ENCODE measurements around the gene CORO2B. TPM values are rescaled to one million over a fixed set of nuclear protein-coding genes. Genes with fewer than 3 reads are reported as not detected.
A peak's percentile ranks its signal among the peaks of the same experiment; 100 is the strongest.

The CORO2B gene
- total and polyA plus RNA-seq, 4 donors = 2.4 to 12.5 (median 4.3) TPM

DNA sequence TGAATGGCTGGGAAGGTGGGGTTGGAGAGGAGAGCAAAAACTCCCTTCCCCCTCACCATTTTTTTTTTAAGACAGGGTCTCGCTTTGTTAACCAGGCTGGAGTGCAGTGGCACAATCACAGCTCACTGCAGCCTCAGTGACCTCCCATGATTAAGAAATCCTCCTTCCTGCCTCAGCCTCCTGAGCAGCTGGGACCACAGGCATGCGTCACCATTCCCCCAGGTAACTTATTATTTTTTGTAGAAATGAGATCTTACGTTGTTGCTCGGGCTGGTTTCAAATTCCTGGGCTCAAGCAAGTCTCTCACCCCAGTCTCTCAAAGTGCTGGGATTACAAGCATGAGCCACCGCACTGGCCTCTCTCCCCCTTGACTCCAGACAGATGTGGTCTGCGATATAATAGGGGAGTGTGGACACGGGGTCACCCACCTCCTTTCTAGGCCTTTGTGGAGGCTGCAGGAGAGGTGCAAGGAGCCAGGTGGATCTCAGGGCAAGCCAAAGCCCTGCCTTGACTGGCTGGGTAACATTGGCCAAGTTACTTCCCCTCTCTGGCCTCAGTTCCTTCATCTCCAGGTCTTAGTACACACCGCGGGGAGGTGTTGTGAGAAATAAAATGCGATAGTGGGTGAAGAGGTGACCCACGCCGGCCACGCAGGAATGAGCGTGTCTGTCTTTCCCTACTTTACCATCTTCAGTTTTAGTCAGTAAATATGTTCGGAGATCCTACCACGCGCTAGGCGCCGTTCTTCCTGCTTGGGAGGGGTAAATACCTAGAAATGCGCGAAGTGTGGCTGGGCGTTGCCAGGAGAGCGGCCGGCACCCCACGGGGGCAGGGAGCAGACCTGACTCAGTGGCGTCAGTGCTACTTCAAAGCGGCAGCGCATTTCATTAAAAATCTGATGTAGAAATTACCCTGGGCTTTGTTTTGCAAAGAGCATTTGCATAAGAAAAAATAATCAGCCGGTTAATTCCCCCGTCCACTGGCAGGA is 20.2 kb upstream of the CORO2B start:
- DNase-seq (peak in 2 of 3 donors; percentile 29 to 47), ATAC-seq (ENCODE audit: insufficient read depth, low FRiP score) (no peak)
- no peak overlapping the region for H3K27ac ChIP-seq (ENCODE audit: low read depth in 1 of 2, low read length in 1 of 2)
- TF ChIP-seq, protein P1, sequence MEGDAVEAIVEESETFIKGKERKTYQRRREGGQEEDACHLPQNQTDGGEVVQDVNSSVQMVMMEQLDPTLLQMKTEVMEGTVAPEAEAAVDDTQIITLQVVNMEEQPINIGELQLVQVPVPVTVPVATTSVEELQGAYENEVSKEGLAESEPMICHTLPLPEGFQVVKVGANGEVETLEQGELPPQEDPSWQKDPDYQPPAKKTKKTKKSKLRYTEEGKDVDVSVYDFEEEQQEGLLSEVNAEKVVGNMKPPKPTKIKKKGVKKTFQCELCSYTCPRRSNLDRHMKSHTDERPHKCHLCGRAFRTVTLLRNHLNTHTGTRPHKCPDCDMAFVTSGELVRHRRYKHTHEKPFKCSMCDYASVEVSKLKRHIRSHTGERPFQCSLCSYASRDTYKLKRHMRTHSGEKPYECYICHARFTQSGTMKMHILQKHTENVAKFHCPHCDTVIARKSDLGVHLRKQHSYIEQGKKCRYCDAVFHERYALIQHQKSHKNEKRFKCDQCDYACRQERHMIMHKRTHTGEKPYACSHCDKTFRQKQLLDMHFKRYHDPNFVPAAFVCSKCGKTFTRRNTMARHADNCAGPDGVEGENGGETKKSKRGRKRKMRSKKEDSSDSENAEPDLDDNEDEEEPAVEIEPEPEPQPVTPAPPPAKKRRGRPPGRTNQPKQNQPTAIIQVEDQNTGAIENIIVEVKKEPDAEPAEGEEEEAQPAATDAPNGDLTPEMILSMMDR (IDR thresholded peaks at IDR 0.05; ENCODE audit: control extremely low read depth, extremely low read depth) = no peak
- H3K27me3 ChIP-seq (ENCODE audit: control insufficient read depth in 3 of 3, insufficient read depth in 3 of 3, low read length in 2 of 3) = peaks cover 0 to 6% (median 0%) of the 10 kb centered on the region in 3 donors
- H3K4me3 ChIP-seq = no peak overlapping the region
- H3K36me3 ChIP-seq (ENCODE audit: control insufficient read depth in 4 of 4, insufficient read depth in 4 of 4, low read length in 4 of 4) = no peaks in the 10 kb centered on the region
- H3K4me1 ChIP-seq (ENCODE audit: control insufficient read depth in 5 of 5, insufficient read depth in 5 of 5, low read length in 5 of 5) = peaks cover 0 to 9% (median 0%) of the 10 kb centered on the region in 5 donors
- 32 to 43% methylated on average over 30 of the region's 30 CpGs for WGBS, 2 donors
- no peaks in the 10 kb centered on the region for H3K9me3 ChIP-seq (ENCODE audit: control insufficient read depth in 4 of 4, insufficient read depth in 3 of 4, low read length in 3 of 4)
- H3K9ac ChIP-seq (ENCODE audit: insufficient read depth in 1 of 2, low read length in 2 of 2) = peak overlapping the region in 1 of 2 donors; percentile 55

DNA sequence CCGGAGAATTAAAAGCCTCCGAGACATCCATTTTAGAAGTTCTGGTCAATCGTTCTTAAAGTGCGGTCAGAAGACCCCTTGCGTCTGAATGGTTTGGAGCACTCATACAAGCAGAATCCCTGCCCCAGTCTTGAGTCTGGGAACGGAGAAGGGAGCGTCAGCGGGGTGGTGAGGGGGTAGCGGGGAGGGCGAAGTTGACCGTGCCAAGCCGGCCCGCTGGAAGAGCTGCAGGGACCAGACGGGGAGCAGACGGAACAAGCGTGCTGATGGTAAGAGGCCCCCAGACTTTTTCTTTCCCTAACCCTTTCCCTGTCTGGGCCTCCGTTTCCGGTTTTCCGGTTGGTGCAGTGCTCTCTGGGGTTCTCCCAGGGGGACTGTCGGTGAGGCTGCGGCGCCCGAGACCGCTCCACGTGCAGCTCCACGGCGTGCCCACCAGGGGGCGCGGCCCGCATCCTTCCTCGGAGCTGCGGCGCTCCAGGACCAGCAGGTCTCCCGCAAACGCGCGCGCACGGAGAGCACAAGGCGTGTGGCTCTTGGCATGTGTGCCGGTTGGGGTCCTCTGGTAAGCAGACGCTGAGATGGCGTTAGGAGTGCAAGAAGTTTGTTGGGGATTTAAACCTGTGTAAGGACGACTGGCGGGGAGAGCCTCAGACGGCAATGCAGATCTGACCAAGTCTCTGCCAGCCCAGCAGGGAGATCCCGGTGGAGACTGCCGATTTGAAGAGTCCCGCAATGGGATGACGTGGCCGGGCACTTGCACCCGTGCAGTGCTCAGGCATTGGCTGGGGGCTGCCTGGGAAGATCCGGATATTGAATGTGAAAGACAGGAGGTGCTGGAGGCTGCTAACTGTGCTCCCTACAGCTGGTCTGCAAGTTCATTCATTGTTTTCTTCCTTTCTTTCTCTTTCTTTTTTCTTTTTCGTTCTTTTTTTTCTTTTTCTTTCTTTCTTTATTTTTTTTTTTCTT is 19.2 kb upstream of the CORO2B start:
- peaks cover 0 to 9% (median 0%) of the 10 kb centered on the region in 5 donors for H3K4me1 ChIP-seq (ENCODE audit: control insufficient read depth in 5 of 5, insufficient read depth in 5 of 5, low read length in 5 of 5)
- H3K9me3 ChIP-seq (ENCODE audit: control insufficient read depth in 4 of 4, insufficient read depth in 3 of 4, low read length in 3 of 4) = no peaks in the 10 kb centered on the region
- H3K4me3 ChIP-seq = no peak overlapping the region
- peak; percentile 96 for ATAC-seq (ENCODE audit: insufficient read depth, low FRiP score)
- TF ChIP-seq, protein P1 (IDR thresholded peaks at IDR 0.05; ENCODE audit: control extremely low read depth, extremely low read depth) = peak; percentile 87
- no peak overlapping the region for H3K27ac ChIP-seq (ENCODE audit: low read depth in 1 of 2, low read length in 1 of 2)
- DNase-seq = peak; percentile 91 to 93 (median 93)
- peak overlapping the region in 1 of 2 donors; percentile 55 for H3K9ac ChIP-seq (ENCODE audit: insufficient read depth in 1 of 2, low read length in 2 of 2)
- WGBS, 2 donors = 1 to 3% methylated on average over 53 to 54 of the region's 54 CpGs
- peaks cover 0 to 6% (median 0%) of the 10 kb centered on the region in 3 donors for H3K27me3 ChIP-seq (ENCODE audit: control insufficient read depth in 3 of 3, insufficient read depth in 3 of 3, low read length in 2 of 3)
- H3K36me3 ChIP-seq (ENCODE audit: control insufficient read depth in 4 of 4, insufficient read depth in 4 of 4, low read length in 4 of 4) = no peaks in the 10 kb centered on the region

DNA sequence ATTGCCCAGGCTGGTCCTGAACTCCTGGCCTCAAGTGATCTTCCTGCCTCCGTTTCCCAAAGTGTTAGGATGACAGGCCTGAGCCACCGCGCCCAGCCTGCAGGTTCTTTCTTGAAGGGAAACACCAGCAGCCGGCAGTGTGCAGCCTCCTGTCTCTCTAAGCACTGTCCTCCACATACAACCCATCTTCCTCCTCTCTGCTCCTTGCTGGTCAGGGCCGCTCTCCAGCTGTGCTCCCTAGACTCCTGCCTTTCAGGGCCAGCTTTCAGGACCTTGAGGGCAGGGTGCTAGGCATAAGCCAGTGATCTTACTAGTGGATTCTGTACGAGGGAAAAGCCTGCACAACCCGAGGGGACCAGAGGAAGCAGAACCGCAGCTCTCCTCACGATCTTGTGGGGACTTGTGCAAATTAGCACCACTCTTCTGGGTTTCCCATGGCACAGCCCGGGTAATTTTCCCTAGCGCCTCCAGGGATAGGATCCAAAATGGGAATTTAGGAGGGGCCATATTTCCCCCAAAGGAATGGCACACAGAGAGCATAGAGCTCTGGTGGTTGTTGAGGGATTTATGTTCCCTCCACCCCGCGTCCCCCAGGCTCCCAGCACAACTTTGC is 18.2 kb upstream of the CORO2B start:
- H3K9ac ChIP-seq (ENCODE audit: insufficient read depth in 1 of 2, low read length in 2 of 2) = no peak overlapping the region
- peaks cover 0 to 9% (median 0%) of the 10 kb centered on the region in 5 donors for H3K4me1 ChIP-seq (ENCODE audit: control insufficient read depth in 5 of 5, insufficient read depth in 5 of 5, low read length in 5 of 5)
- ATAC-seq (ENCODE audit: insufficient read depth, low FRiP score) (no peak), DNase-seq (no peak)
- H3K27ac ChIP-seq (ENCODE audit: low read depth in 1 of 2, low read length in 1 of 2) = no peak overlapping the region
- no peaks in the 10 kb centered on the region for H3K36me3 ChIP-seq (ENCODE audit: control insufficient read depth in 4 of 4, insufficient read depth in 4 of 4, low read length in 4 of 4)
- no peaks in the 10 kb centered on the region for H3K9me3 ChIP-seq (ENCODE audit: control insufficient read depth in 4 of 4, insufficient read depth in 3 of 4, low read length in 3 of 4)
- TF ChIP-seq, protein P1 (IDR thresholded peaks at IDR 0.05; ENCODE audit: control extremely low read depth, extremely low read depth) = no peak
- H3K27me3 ChIP-seq (ENCODE audit: control insufficient read depth in 3 of 3, insufficient read depth in 3 of 3, low read length in 2 of 3) = peaks cover 0 to 6% (median 0%) of the 10 kb centered on the region in 3 donors
- no peak overlapping the region for H3K4me3 ChIP-seq
- 83 to 92% methylated on average over 13 of the region's 13 CpGs for WGBS, 2 donors
